ENCODE data around the gene ADD3.

The ADD3 gene

DNA sequence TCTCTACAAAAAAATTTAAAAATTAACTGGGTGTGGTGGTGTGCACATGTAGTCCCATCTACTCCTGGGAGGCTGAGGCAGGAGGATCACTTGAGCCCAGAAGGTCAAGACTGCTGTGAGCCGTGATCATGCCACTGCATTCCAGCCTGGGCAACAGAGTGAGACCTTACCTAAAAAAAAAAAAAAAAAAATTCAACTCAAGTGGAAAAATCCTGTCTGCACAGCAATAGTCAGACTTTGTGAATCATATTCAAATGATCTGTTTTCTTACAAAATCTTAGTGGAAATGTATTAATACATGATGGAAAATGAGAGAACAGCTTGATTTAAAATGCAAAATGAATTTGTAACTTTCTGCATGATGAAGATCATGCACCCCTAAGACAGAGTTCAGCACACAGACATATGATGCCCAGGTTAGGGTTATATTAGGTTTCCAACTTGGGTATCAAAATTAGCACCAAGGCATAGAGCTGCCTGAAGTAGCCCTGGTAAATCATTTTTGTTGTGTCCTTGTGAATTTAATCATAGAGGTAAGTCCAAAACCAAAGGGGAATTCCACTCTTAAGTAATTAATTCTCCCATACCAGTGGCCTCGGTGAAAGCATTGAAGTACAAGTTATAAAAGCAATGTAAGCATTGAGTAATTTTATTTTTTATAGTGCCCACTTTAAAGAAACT, 93.8 kb downstream of the ADD3 start:
- TF ChIP-seq, protein P1, sequence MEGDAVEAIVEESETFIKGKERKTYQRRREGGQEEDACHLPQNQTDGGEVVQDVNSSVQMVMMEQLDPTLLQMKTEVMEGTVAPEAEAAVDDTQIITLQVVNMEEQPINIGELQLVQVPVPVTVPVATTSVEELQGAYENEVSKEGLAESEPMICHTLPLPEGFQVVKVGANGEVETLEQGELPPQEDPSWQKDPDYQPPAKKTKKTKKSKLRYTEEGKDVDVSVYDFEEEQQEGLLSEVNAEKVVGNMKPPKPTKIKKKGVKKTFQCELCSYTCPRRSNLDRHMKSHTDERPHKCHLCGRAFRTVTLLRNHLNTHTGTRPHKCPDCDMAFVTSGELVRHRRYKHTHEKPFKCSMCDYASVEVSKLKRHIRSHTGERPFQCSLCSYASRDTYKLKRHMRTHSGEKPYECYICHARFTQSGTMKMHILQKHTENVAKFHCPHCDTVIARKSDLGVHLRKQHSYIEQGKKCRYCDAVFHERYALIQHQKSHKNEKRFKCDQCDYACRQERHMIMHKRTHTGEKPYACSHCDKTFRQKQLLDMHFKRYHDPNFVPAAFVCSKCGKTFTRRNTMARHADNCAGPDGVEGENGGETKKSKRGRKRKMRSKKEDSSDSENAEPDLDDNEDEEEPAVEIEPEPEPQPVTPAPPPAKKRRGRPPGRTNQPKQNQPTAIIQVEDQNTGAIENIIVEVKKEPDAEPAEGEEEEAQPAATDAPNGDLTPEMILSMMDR (IDR thresholded peaks at IDR 0.05; ENCODE audit: low read depth, low read length) = no peak
- DNase-seq (ENCODE audit: low read depth in 2 of 2) = peak in 1 of 2 donors; percentile 53

DNA sequence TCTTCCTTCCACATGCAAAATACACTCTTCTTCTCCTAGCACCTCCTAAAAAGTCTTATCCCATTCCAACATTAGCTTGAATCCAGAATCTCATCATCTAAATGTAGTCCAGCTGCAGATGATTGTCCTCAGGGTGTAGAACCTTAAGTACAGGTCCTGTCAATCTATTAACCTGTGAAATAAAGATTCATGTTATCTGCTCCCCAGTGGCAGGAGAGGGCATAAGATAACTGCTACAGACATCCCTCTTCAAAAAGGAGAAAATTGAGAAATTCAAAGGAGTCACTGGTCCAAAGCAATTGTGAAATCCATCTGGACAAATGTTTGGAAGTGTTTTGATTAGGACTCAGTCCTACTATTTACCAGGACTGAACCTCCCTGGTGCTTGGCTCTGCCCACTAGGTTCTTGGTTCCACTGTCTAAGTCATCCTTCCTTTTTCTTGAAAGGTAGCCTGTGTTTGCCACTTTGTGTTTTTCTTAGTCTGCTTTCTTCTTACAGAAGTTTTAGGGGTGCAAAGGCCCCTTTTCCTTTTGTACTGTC, 96.2 kb downstream of the ADD3 start:
- TF ChIP-seq, protein P1 (IDR thresholded peaks at IDR 0.05; ENCODE audit: low read depth, low read length) = no peak
- no peak for DNase-seq (ENCODE audit: low read depth in 2 of 2)
- H3K4me3 ChIP-seq (replicated peaks in 1 of 2; ENCODE audit: low read depth in 2 of 2, low read length in 2 of 2) = no peak overlapping the region

More for the DNA sequence above, 93.8 kb downstream of the ADD3 start:
- no peak overlapping the region for H3K4me3 ChIP-seq (replicated peaks in 1 of 2; ENCODE audit: low read depth in 2 of 2, low read length in 2 of 2)

DNA sequence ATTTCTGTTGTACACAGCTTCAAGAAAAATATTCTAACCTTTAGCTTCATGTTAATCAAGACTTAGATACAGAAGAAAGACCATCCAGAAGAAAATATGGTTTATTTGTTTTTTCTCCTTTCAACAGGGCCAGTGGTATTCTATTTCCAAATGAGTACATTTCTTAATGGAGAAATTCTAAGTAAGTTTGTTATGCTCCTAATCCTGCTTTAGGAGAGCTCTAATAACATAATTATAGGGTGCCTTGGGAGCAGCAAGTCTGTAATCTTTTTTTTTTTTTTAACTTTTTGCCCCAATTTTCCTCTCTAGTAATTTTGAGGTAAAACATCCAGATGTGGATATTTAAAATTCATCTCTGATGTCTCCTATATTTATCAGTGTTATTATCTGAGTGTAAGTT, 98.1 kb downstream of the ADD3 start:
- H3K4me3 ChIP-seq (replicated peaks in 1 of 2; ENCODE audit: low read depth in 2 of 2, low read length in 2 of 2) = no peak overlapping the region
- no peak for DNase-seq (ENCODE audit: low read depth in 2 of 2)
- TF ChIP-seq, protein P1 (IDR thresholded peaks at IDR 0.05; ENCODE audit: low read depth, low read length) = no peak

DNA sequence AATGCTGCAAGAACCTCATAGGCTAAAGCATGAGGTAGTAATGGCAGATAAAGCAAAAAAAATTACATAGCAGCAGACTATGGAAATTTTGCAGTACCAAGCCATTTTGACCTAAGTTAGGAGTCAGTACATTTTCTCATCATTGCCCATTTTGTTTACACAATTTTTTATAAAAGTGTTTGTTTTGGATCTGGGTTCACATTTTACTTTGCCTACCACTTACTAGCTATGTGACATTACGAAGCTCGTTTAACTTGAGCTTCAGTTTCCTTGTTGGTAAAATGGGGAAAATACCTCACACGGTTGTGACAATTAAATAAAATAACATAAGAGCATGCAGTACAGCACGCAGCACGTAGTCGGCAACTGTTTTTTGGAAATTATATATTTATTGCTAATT, 99.6 kb downstream of the ADD3 start:
- TF ChIP-seq, protein P1 (IDR thresholded peaks at IDR 0.05; ENCODE audit: low read depth, low read length) = no peak
- no peak for DNase-seq (ENCODE audit: low read depth in 2 of 2)
- H3K4me3 ChIP-seq (replicated peaks in 1 of 2; ENCODE audit: low read depth in 2 of 2, low read length in 2 of 2) = no peak overlapping the region

DNA sequence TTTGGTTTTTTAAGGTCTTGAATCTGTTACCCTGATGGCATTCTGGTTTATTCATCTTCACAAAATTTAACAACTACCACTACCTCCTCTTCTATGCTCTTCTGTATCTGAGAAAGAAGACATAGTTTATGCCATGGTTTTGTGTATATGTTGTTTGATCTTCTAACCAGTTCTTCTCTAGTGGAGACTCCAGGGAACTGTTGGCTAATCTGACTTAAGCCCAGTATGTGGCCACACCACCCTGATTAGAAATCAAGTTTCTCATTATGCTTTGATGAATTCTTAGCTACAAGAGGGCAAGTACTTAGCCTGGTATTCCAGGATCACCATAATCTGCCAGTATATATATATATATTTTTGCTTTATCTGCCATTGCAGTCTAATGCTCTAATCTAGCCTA, 100.1 kb downstream of the ADD3 start:
- no peak for DNase-seq (ENCODE audit: low read depth in 2 of 2)
- TF ChIP-seq, protein P1 (IDR thresholded peaks at IDR 0.05; ENCODE audit: low read depth, low read length) = no peak
- no peak overlapping the region for H3K4me3 ChIP-seq (replicated peaks in 1 of 2; ENCODE audit: low read depth in 2 of 2, low read length in 2 of 2)

DNA sequence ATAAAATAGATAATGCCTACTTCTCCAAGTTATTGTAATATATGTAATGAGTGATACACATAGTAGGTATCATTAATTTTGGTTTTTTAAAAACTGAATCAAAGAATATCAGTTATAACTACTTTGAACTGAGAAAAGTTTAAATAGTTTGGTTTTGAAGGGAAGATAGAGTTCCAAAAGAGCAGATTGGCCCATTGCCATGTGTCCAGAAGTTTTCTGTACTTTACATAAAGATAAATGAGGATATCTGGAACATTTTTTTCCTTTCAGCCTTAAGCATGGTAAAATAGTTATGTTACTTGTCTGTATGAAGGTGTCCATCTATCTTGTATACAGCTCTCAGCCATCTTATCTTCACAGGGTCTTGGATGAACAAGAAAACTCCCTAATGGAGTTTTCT, 101.7 kb downstream of the ADD3 start:
- DNase-seq (ENCODE audit: low read depth in 2 of 2) = peak in 1 of 2 donors; percentile 35
- H3K4me3 ChIP-seq (replicated peaks in 1 of 2; ENCODE audit: low read depth in 2 of 2, low read length in 2 of 2) = no peak overlapping the region
- TF ChIP-seq, protein P1 (IDR thresholded peaks at IDR 0.05; ENCODE audit: low read depth, low read length) = no peak

Data from cardiac fibroblast (primary cell).